Stimulated activated CD4-positive, alpha-beta T cell treated with anti-CD3 and anti-CD28 coated beads, TNF-alpha, amount 100 ng/mL, for 1 hour (primary cell): ENCODE data around the gene FAM124A.
"Not testable (repeated sequence)": the region's sequence is repeated elsewhere in the genome, so short reads cannot be mapped to it uniquely, and the experiment has no call there.

Experiments
- DNase-seq, 3 donors: peaks; one replicate each; pipeline ENCODE4 v3.0.0-alpha.2; 2020; ENCODE audit warnings: low read depth in 3 of 3, low spot score in 1 of 3

FAM124A gene

GRCh38 chr13:51266642-51267041, 44.4 kb downstream of the FAM124A start:
- DNase-seq, result no peak

GRCh38 chr13:51267622-51268021, 45.4 kb downstream of the FAM124A start:
- no peak for DNase-seq

- no peak for DNase-seq
These were observed 46.8 kb downstream of the FAM124A start for GRCh38 chr13:51269039-51269438.

GRCh38 chr13:51270623-51271415, 48.6 kb downstream of the FAM124A start:
- DNase-seq, result no peak

GRCh38 chr13:51271528-51272085, 49.4 kb downstream of the FAM124A start:
- no peak for DNase-seq

- DNase-seq, result no peak
These were observed 52.9 kb downstream of the FAM124A start for GRCh38 chr13:51275101-51275500.

GRCh38 chr13:51276636-51277035, 54.4 kb downstream of the FAM124A start:
- DNase-seq, result no peak

GRCh38 chr13:51277928-51278327, 55.7 kb downstream of the FAM124A start:
- no peak for DNase-seq

- no peak for DNase-seq
These were observed 56.4 kb downstream of the FAM124A start for GRCh38 chr13:51278426-51279130.

- no peak for DNase-seq
These were observed 58.3 kb downstream of the FAM124A start for GRCh38 chr13:51280379-51280940.

GRCh38 chr13:51282322-51282721, 60.1 kb downstream of the FAM124A start:
- DNase-seq, result no peak

GRCh38 chr13:51282923-51283322, 60.7 kb downstream of the FAM124A start:
- not testable (repeated sequence) for DNase-seq

GRCh38 chr13:51283371-51283770, 61.2 kb downstream of the FAM124A start:
- no peak for DNase-seq

- no peak for DNase-seq
These were observed 62.1 kb downstream of the FAM124A start for GRCh38 chr13:51284339-51284738.

GRCh38 chr13:51286135-51287002, 64.2 kb downstream of the FAM124A start:
- DNase-seq, result peak; percentile 23 to 61 (median 30)

GRCh38 chr13:51287758-51288157, 65.6 kb downstream of the FAM124A start:
- DNase-seq, result no peak

- not testable (repeated sequence) for DNase-seq
These were observed 66.1 kb downstream of the FAM124A start for GRCh38 chr13:51288254-51288653.

GRCh38 chr13:51291341-51291740, 69.1 kb downstream of the FAM124A start:
- no peak for DNase-seq

- DNase-seq, result no peak
These were observed 69.9 kb downstream of the FAM124A start for GRCh38 chr13:51292000-51292565.

- no peak for DNase-seq
These were observed 75.4 kb downstream of the FAM124A start for GRCh38 chr13:51297556-51297955.

GRCh38 chr13:51298812-51299211, 76.6 kb downstream of the FAM124A start:
- no peak for DNase-seq
